B cell (primary cell): ENCODE results near the gene ADA. TPM values are rescaled to one million over a fixed set of nuclear protein-coding genes. Genes with fewer than 3 reads are reported as not detected.

Source experiments
- ATAC-seq: fragments of 200-7000 bp; cut with Tn5 transposase; one replicate; pipeline ENCODE4 v1.10.0; 2021; ENCODE audit warnings: low read depth, mild to moderate bottlenecking, moderate number of reproducible peaks, moderate library complexity
- CTCF ChIA-PET: fragments of 350-600 bp; sonication (Branson Sonifier 250); formaldehyde crosslinking; loops from one replicate; lab custom pipeline; 2021; ENCODE audit warnings: antibody characterized with exemption, inconsistent platforms; lab: Charles Lee
- POLR2A ChIA-PET: fragments of 350-600 bp; sonication (Branson Sonifier 250); formaldehyde crosslinking; loops from one replicate; lab custom pipeline; 2021; ENCODE audit warnings: antibody characterized with exemption; lab: Charles Lee
- DNase-seq: peaks from one replicate; pipeline ENCODE4 v3.0.0; 2013
- H2AFZ ChIP-seq: 2 replicates; pipeline ENCODE4 v1.6.1; 2012; ENCODE audit warnings: mild to moderate bottlenecking, low read depth, low read length; ENCODE audit not compliant: insufficient read depth, poor library complexity, severe bottlenecking
- H3K27ac ChIP-seq, 2 donors: 1 replicate in 1 of 2; 2 replicates in 1 of 2; pipeline ENCODE4 v1.5.1; 2012 to 2013; ENCODE audit warnings: low read length in 2 of 2, mild to moderate bottlenecking in 2 of 2, moderate library complexity in 1 of 2
- H3K27me3 ChIP-seq, 4 experiments: fragments of 200-600 bp in 1 of 4; sonication (generic) in 1 of 4; replicated peaks in 1 of 4; 1 replicate in 2 of 4; 2 replicates in 2 of 4; pipeline versions ENCODE4 v1.6.1 to v1.7.0; 2013 to 2016; ENCODE audit warnings: low read length in 3 of 4, mild to moderate bottlenecking in 2 of 4, mixed read lengths in 1 of 4, moderate library complexity in 1 of 4; ENCODE audit not compliant: insufficient read depth in 4 of 4, control insufficient read depth in 3 of 4; ENCODE audit errors: control extremely low read depth in 1 of 4
- H3K36me3 ChIP-seq, 2 experiments: replicated peaks in 1 of 2; 1 replicate in 1 of 2; 2 replicates in 1 of 2; pipeline versions ENCODE4 v1.6.1 to v1.7.1; 2013; ENCODE audit warnings: low read length in 1 of 2; ENCODE audit not compliant: insufficient read depth in 2 of 2, control insufficient read depth in 1 of 2; ENCODE audit errors: control extremely low read depth in 1 of 2, extremely low read depth in 1 of 2
- H3K4me1 ChIP-seq, 2 donors: fragments of 200-600 bp in 1 of 2; sonication (generic) in 1 of 2; 1 replicate in 1 of 2; 2 replicates in 1 of 2; pipeline versions ENCODE4 v1.5.1 to v1.6.1; 2013 to 2017; ENCODE audit warnings: low read length in 2 of 2; ENCODE audit not compliant: control insufficient read depth in 2 of 2, insufficient read depth in 2 of 2
- H3K4me2 ChIP-seq: replicated peaks from 2 replicates; pipeline ENCODE3; 2012; ENCODE audit warnings: mild to moderate bottlenecking, low read depth, low read length; ENCODE audit not compliant: poor library complexity, severe bottlenecking
- H3K4me3 ChIP-seq, 5 experiments: fragments of 200-600 bp in 1 of 5; sonication (generic) in 1 of 5; 1 replicate in 3 of 5; 2 replicates in 2 of 5; pipeline versions ENCODE4 v1.5.1 to v1.7.0; 2011 to 2016; ENCODE audit warnings: low read length in 4 of 5, mild to moderate bottlenecking in 4 of 5, low read depth in 2 of 5, control low read depth in 1 of 5, moderate library complexity in 1 of 5; ENCODE audit not compliant: insufficient read depth in 1 of 5; ENCODE audit errors: control extremely low read depth in 1 of 5, extremely low read depth in 1 of 5
- H3K79me2 ChIP-seq: fragments of 200-600 bp; sonication (generic); one replicate; pipeline ENCODE4 v1.6.0; 2016; ENCODE audit warnings: low read length; ENCODE audit not compliant: control insufficient read depth, insufficient read depth
- H3K9ac ChIP-seq: fragments of 200-600 bp; sonication (generic); 2 replicates; pipeline ENCODE4 v1.6.1; 2017; ENCODE audit warnings: mild to moderate bottlenecking, low read length, moderate library complexity
- H3K9me3 ChIP-seq, 3 donors: one replicate each; pipeline versions ENCODE4 v1.6.1 to v1.7.1; 2013; ENCODE audit warnings: low read length in 2 of 3; ENCODE audit not compliant: control insufficient read depth in 2 of 3, insufficient read depth in 1 of 3; ENCODE audit errors: control extremely low read depth in 1 of 3
- H4K20me1 ChIP-seq: 2 replicates; pipeline ENCODE4 v1.6.0; 2012; ENCODE audit warnings: mild to moderate bottlenecking, low read length; ENCODE audit not compliant: insufficient read depth, control insufficient read depth, poor library complexity, severe bottlenecking
- H3K27ac Mint-ChIP-seq: one replicate; pipeline ENCODE4 v1.8.0; 2021; ENCODE audit warnings: mixed read lengths
- H3K27me3 Mint-ChIP-seq: one replicate; pipeline ENCODE4 v1.8.0; 2021; ENCODE audit warnings: mixed read lengths
- H3K4me1 Mint-ChIP-seq: one replicate; pipeline ENCODE4 v1.8.0; 2021; ENCODE audit warnings: mixed read lengths
- H3K4me3 Mint-ChIP-seq: one replicate; pipeline ENCODE4 v1.8.0; 2021; ENCODE audit warnings: mixed read lengths
- H3K9me3 Mint-ChIP-seq: one replicate; pipeline ENCODE4 v1.8.0; 2022; ENCODE audit warnings: mixed read lengths; ENCODE audit not compliant: insufficient read depth
- EZH2 ChIP-seq: IDR thresholded peaks from 2 replicates; pipeline ENCODE4 v1.6.1; 2012; ENCODE audit warnings: borderline replicate concordance, low read depth, mild to moderate bottlenecking, moderate library complexity, low read length; ENCODE audit not compliant: insufficient read depth, poor library complexity, severe bottlenecking
- WGBS: methylation state at CpG from one replicate; pipeline ENCODE4 v1.1.5; 2013; ENCODE audit warnings: missing lambda C conversion rate; ENCODE audit not compliant: insufficient coverage; 5-methylcytosine and 5-hydroxymethylcytosine counted together
- intact Hi-C: fragments of 100-400 bp; cut with micrococcal nuclease; formaldehyde crosslinking; loops from one replicate; pipeline ENCODE4 v1.10.0; 2022
- polyA plus RNA-seq: library from polyadenylated mRNA; depleted of rRNA; stranded (reverse); fragments of >200 nt; gene quantifications from 2 replicates; pipeline ENCODE4 v1.2.3, GENCODE V29; 2012
- total RNA-seq, 2 donors: library from RNA; stranded (reverse); fragments of 120-200 nt in 1 of 2; gene quantifications; 1 replicate in 1 of 2; 2 replicates in 1 of 2; pipeline versions ENCODE4 v1.2.3 to v1.2.4, GENCODE V29; 2013 to 2022
- TF ChIP-seq, protein P1 (sequence below): fragments of 200-600 bp; IDR thresholded peaks from one replicate; pipeline ENCODE4 v1.8.0; 2022; ENCODE audit warnings: antibody characterized with exemption, mild to moderate bottlenecking

ADA gene
- total and polyA plus RNA-seq, 2 donors (not counting 1 experiment from before 2014, with no cell fraction given), result 10.0 to 34.2 TPM

DNA sequence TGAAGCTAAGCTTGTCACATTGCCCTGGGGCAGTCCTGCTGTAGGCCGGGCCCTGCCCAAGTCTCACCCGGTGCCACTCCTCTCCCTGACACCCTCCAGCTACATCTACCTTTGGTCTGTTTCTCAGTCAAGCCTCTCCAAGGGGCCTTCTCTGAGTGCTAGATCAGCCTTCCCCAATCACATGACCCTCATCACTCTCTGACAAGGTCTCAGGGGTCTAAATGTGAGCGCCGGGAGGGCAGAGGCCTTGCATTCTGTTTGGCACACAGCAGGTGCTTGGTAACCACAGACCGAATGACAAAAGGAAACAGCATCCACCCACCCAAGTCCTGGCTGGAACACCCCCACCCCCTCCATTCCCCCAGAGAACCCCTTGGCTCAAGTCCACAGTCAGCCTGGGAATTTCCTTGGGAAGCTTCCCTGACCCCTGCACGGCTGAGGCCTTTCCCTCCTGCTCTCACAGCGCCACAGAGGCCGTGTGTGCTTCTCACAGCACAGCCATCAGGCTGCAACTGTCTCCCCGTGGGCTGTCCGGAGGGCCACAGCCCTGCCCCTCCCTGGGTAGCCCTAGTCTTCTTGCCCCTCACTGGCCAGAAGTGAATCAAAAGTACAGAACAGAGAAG, 36.2 kb downstream of the ADA start:
- Histone ChIP-seq H3K27ac (peak overlapping the region; percentile 14 to 74), H3K79me2 (peaks cover 68% of the 10 kb centered on the region), H3K9ac (no peak overlapping the region), H3K9me3 (no peaks in the 10 kb centered on the region), H3K27me3 (no peaks in the 10 kb centered on the region), H2AFZ (no peak overlapping the region), H3K4me3 (no peak overlapping the region), H3K4me1 (peaks cover 21 to 46% of the 10 kb centered on the region in 2 donors), H4K20me1 (peaks cover 51% of the 10 kb centered on the region), H3K36me3 (peaks cover 0 to 74% of the 10 kb centered on the region in 2 experiments), H3K4me2 (no peak overlapping the region)
- peak; percentile 39 for ATAC-seq
- Mint-ChIP-seq H3K9me3 (no peaks in the 10 kb centered on the region), H3K27ac (peak overlapping the region; percentile 91), H3K27me3 (no peaks in the 10 kb centered on the region), H3K4me3 (peak overlapping the region; percentile 39), H3K4me1 (peaks cover 60% of the 10 kb centered on the region)
- ChIA-PET POLR2A (interaction anchor here (0.7 to 0.9 kb wide), 3 partner anchors 10 to 41 kb away, joined by 3 to 6 read pairs (median 4); no protein-coding TSS in a partner anchor), CTCF (interaction anchor here (0.8 to 1.8 kb wide), 4 partner anchors 11 to 39 kb away, joined by 3 to 8 read pairs (median 6); no protein-coding TSS in a partner anchor)
- DNase-seq, result no peak
- intact Hi-C loops, result no loop called here
- 31% methylated on average over 10 of the region's 10 CpGs for WGBS
- TF ChIP-seq, protein P1, sequence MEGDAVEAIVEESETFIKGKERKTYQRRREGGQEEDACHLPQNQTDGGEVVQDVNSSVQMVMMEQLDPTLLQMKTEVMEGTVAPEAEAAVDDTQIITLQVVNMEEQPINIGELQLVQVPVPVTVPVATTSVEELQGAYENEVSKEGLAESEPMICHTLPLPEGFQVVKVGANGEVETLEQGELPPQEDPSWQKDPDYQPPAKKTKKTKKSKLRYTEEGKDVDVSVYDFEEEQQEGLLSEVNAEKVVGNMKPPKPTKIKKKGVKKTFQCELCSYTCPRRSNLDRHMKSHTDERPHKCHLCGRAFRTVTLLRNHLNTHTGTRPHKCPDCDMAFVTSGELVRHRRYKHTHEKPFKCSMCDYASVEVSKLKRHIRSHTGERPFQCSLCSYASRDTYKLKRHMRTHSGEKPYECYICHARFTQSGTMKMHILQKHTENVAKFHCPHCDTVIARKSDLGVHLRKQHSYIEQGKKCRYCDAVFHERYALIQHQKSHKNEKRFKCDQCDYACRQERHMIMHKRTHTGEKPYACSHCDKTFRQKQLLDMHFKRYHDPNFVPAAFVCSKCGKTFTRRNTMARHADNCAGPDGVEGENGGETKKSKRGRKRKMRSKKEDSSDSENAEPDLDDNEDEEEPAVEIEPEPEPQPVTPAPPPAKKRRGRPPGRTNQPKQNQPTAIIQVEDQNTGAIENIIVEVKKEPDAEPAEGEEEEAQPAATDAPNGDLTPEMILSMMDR, result no peak
- no peak for TF ChIP-seq EZH2

DNA sequence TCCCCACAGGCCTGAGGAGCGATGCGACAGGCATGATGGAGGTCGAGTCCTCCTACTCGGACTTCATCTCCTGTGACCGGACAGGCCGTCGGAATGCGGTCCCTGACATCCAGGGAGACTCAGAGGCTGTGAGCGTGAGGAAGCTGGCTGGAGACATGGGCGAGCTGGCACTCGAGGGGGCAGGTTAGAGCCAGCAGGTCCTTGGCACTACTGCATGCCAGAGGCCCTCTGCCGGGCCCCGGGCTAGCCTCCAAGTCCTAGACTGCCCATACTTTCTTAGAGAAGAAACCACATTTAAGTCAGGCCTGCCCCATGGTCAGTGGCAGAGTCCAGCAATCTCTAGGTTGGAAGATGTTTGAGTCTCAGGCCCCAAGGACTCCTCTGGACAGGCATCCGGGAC, 37.0 kb downstream of the ADA start:
- ATAC-seq (no peak), DNase-seq (no peak)
- Mint-ChIP-seq H3K4me1 (peaks cover 64% of the 10 kb centered on the region), H3K27ac (peak overlapping the region; percentile 91), H3K27me3 (no peaks in the 10 kb centered on the region), H3K9me3 (no peaks in the 10 kb centered on the region), H3K4me3 (no peak overlapping the region)
- Histone ChIP-seq H3K27me3 (no peaks in the 10 kb centered on the region), H3K4me3 (no peak overlapping the region), H3K4me2 (no peak overlapping the region), H2AFZ (no peak overlapping the region), H3K27ac (peak overlapping the region in 1 of 2 donors; percentile 74), H3K4me1 (peaks cover 28 to 54% of the 10 kb centered on the region in 2 donors), H3K79me2 (peaks cover 76% of the 10 kb centered on the region), H4K20me1 (peaks cover 51% of the 10 kb centered on the region), H3K9me3 (no peaks in the 10 kb centered on the region), H3K9ac (no peak overlapping the region), H3K36me3 (peaks cover 0 to 68% of the 10 kb centered on the region in 2 experiments)
- ChIA-PET CTCF (interaction anchor here (0.8 to 1.8 kb wide), 4 partner anchors 12 to 38 kb away, joined by 3 to 8 read pairs (median 6); no protein-coding TSS in a partner anchor), POLR2A (interaction anchor here (0.7 kb wide), 1 partner anchor 12 kb away, joined by 4 read pairs; no protein-coding TSS in a partner anchor)
- intact Hi-C loops, result no loop called here
- no peak for TF ChIP-seq EZH2
- TF ChIP-seq, protein P1, result no peak
- WGBS, result 97% methylated on average over 12 of the region's 14 CpGs
